Tibial artery (tissue), 4 donors: ENCODE measurements around the gene TNFSF8.

Experiments
- DNase-seq, 2 donors: peaks; one replicate each; pipeline ENCODE4 v3.0.0-alpha.2; 2019
- H3K27ac ChIP-seq, 2 donors: fragments of 200-600 bp; sonication (generic) in 1 of 2; 1 replicate in 1 of 2; 2 replicates in 1 of 2; pipeline ENCODE4 v1.5.1; 2018 to 2019; ENCODE audit warnings: mild to moderate bottlenecking in 1 of 2
- H3K27me3 ChIP-seq, 2 donors: fragments of 200-600 bp; sonication (generic) in 1 of 2; one replicate each; pipeline versions ENCODE4 v1.5.1 to v1.6.0; 2016 to 2019
- H3K36me3 ChIP-seq, 3 donors: fragments of 200-600 bp; sonication (generic) in 2 of 3; one replicate each; pipeline ENCODE4 v1.5.1; 2016 to 2019; ENCODE audit warnings: mild to moderate bottlenecking in 2 of 3
- H3K4me1 ChIP-seq, 4 donors: fragments of 200-600 bp; sonication (generic) in 2 of 4; 1 replicate in 3 of 4; 2 replicates in 1 of 4; pipeline ENCODE4 v1.5.1; 2016 to 2019
- H3K4me3 ChIP-seq, 2 donors: fragments of 200-600 bp; sonication (generic) in 1 of 2; 1 replicate in 1 of 2; 2 replicates in 1 of 2; pipeline ENCODE4 v1.5.1; 2018 to 2019; ENCODE audit warnings: mild to moderate bottlenecking in 2 of 2
- H3K9me3 ChIP-seq, 3 donors: fragments of 200-600 bp; sonication (generic) in 1 of 3; one replicate each; pipeline ENCODE4 v1.5.1; 2016 to 2019
- CTCF ChIP-seq, 2 experiments: fragments of 200-600 bp in 1 of 2; fragments of 450-650 bp in 1 of 2; IDR thresholded peaks; one replicate each; pipeline ENCODE4 v1.5.1; 2017 to 2019; ENCODE audit warnings: antibody characterized with exemption in 2 of 2, mild to moderate bottlenecking in 1 of 2, moderate library complexity in 1 of 2
- intact Hi-C: fragments of 100-400 bp; cut with DNase I; formaldehyde crosslinking; loops from one replicate; pipeline ENCODE4 v1.15.0; 2023; ENCODE audit warnings: low total_unique reads

The TNFSF8 gene

DNA sequence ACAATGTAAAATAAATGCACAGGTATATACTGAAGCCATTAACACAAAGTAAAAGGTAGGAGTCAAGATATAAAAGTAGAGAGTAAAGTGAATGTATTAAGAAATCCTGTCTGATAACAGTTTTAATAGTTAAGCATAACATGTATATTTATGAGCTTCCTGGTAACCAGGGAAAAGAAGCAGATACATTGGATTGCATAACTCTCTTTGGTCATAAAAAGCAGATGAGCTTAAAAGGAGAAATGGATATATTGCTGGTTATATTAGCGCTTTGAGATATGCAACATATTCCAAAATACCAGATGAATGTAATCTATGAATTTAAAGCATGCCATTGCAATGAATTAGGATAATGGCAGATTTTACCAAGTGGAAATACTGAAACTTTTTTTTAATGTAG lies 6.2 kb upstream of the TNFSF8 start:
- H3K4me3 ChIP-seq = no peak overlapping the region
- H3K4me1 ChIP-seq = peaks cover 0 to 9% (median 3%) of the 10 kb centered on the region in 4 donors
- no peaks in the 10 kb centered on the region for H3K9me3 ChIP-seq
- no peak for DNase-seq
- H3K27ac ChIP-seq = no peak overlapping the region
- intact Hi-C loops = no loop called here
- no peaks in the 10 kb centered on the region for H3K27me3 ChIP-seq
- no peak for TF ChIP-seq CTCF (IDR thresholded peaks at IDR 0.05)
- no peaks in the 10 kb centered on the region for H3K36me3 ChIP-seq

GRCh38 chr9:114935119-114935518 lies 4.7 kb upstream of the TNFSF8 start:
- Histone ChIP-seq H3K27ac (no peak overlapping the region), H3K9me3 (no peaks in the 10 kb centered on the region), H3K4me1 (peaks cover 0 to 9% (median 3%) of the 10 kb centered on the region in 4 donors), H3K36me3 (no peaks in the 10 kb centered on the region), H3K27me3 (peaks cover 0 to 7% of the 10 kb centered on the region in 2 donors), H3K4me3 (no peak overlapping the region)
- TF ChIP-seq CTCF (IDR thresholded peaks at IDR 0.05) = no peak
- intact Hi-C loops = no loop called here
- no peak for DNase-seq

- Histone ChIP-seq H3K27ac (no peak overlapping the region), H3K4me3 (no peak overlapping the region), H3K27me3 (peaks cover 0 to 7% of the 10 kb centered on the region in 2 donors), H3K36me3 (no peaks in the 10 kb centered on the region), H3K9me3 (no peaks in the 10 kb centered on the region), H3K4me1 (no peaks in the 10 kb centered on the region)
- DNase-seq = no peak
- no peak for TF ChIP-seq CTCF (IDR thresholded peaks at IDR 0.05)
- intact Hi-C loops = no loop called here
These were observed 2.1 kb upstream of the TNFSF8 start for GRCh38 chr9:114932502-114932901.

DNA sequence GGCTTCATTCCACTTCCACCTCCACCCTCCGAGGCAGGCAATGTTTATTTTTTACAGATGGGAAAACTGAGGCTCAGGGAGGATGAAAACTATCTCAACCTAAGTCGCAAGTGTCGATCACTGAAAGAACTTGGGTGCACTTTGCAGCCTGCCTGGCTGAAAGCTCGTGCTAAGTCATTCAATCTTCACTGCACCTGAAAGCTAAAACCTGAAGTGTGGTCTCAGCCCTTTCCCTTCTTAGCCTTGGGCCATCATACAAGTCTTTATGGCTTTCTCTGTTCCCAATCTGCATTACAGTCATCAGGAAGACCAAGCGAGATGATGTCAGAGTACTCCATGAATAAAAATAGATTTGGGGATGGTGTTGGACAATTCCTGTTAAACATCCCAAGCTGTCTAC lies 1.0 kb upstream of the TNFSF8 start:
- no peak for TF ChIP-seq CTCF (IDR thresholded peaks at IDR 0.05)
- Histone ChIP-seq H3K4me3 (no peak overlapping the region), H3K9me3 (no peaks in the 10 kb centered on the region), H3K27ac (no peak overlapping the region), H3K4me1 (peaks cover 0 to 3% (median 0%) of the 10 kb centered on the region in 4 donors), H3K27me3 (peaks cover 0 to 7% of the 10 kb centered on the region in 2 donors), H3K36me3 (no peaks in the 10 kb centered on the region)
- intact Hi-C loops = no loop called here
- DNase-seq = no peak

- intact Hi-C loops = no loop called here
- Histone ChIP-seq H3K9me3 (no peaks in the 10 kb centered on the region), H3K4me3 (peak overlapping the region; percentile 7 to 8), H3K36me3 (no peaks in the 10 kb centered on the region), H3K4me1 (peaks cover 0 to 7% (median 0%) of the 10 kb centered on the region in 4 donors), H3K27ac (no peak overlapping the region), H3K27me3 (peaks cover 0 to 12% of the 10 kb centered on the region in 2 donors)
- no peak for DNase-seq
- TF ChIP-seq CTCF (IDR thresholded peaks at IDR 0.05) = no peak
These were observed 1.2 kb downstream of the TNFSF8 start for GRCh38 chr9:114929201-114929600.

- H3K4me3 ChIP-seq = peak overlapping the region in 1 of 2 donors; percentile 5
These were observed 1.7 kb downstream of the TNFSF8 start for GRCh38 chr9:114928671-114929070.

More at GRCh38 chr9:114928671-114929070, 1.7 kb downstream of the TNFSF8 start:
- H3K27ac ChIP-seq = no peak overlapping the region
- H3K27me3 ChIP-seq = peaks cover 0 to 12% of the 10 kb centered on the region in 2 donors
- intact Hi-C loops = no loop called here
- peaks cover 0 to 7% (median 0%) of the 10 kb centered on the region in 4 donors for H3K4me1 ChIP-seq
- DNase-seq = no peak
- no peaks in the 10 kb centered on the region for H3K36me3 ChIP-seq
- no peaks in the 10 kb centered on the region for H3K9me3 ChIP-seq
- no peak for TF ChIP-seq CTCF (IDR thresholded peaks at IDR 0.05)
